HG03066 (cell line): ENCODE data around the gene C1orf198.
"Not testable (repeated sequence)": the region's sequence is repeated elsewhere in the genome, so short reads cannot be mapped to it uniquely, and the experiment has no call there.

Experiments
- ATAC-seq: cut with Tn5 transposase; IDR thresholded peaks from one replicate; pipeline ENCODE4 v1.9.1; 2021; ENCODE audit warnings: low read depth; ENCODE audit not compliant: unreplicated experiment

Gene C1orf198

GRCh38 chr1:230861970-230862595 is 6.2 kb downstream of the C1orf198 start:
- no peak for ATAC-seq

GRCh38 chr1:230861489-230861888 is 6.8 kb downstream of the C1orf198 start:
- ATAC-seq, result no peak

- ATAC-seq, result no peak
Observed at GRCh38 chr1:230860617-230861384, 7.5 kb downstream of the C1orf198 start.

GRCh38 chr1:230858918-230859729 is 9.2 kb downstream of the C1orf198 start:
- ATAC-seq, result no peak

- ATAC-seq, result no peak
Observed at GRCh38 chr1:230858236-230858820, 10.0 kb downstream of the C1orf198 start.

- ATAC-seq, result no peak
Observed at GRCh38 chr1:230857822-230858221, 10.5 kb downstream of the C1orf198 start.

GRCh38 chr1:230857077-230857476 is 11.2 kb downstream of the C1orf198 start:
- no peak for ATAC-seq

- ATAC-seq, result no peak
Observed at GRCh38 chr1:230855886-230856285, 12.4 kb downstream of the C1orf198 start.

- no peak for ATAC-seq
Observed at GRCh38 chr1:230854423-230854822, 13.9 kb downstream of the C1orf198 start.

GRCh38 chr1:230853731-230854130 is 14.6 kb downstream of the C1orf198 start:
- ATAC-seq, result no peak

- no peak for ATAC-seq
Observed at GRCh38 chr1:230852959-230853358, 15.4 kb downstream of the C1orf198 start.

- ATAC-seq, result no peak
Observed at GRCh38 chr1:230851291-230851691, 17.0 kb downstream of the C1orf198 start.

GRCh38 chr1:230850547-230850946 is 17.8 kb downstream of the C1orf198 start:
- ATAC-seq, result no peak

- no peak for ATAC-seq
Observed at GRCh38 chr1:230849451-230850224, 18.7 kb downstream of the C1orf198 start.

- ATAC-seq, result no peak
Observed at GRCh38 chr1:230848235-230848634, 20.1 kb downstream of the C1orf198 start.

GRCh38 chr1:230845184-230845583 is 23.1 kb downstream of the C1orf198 start:
- ATAC-seq, result not testable (repeated sequence)

GRCh38 chr1:230844561-230844960 is 23.8 kb downstream of the C1orf198 start:
- ATAC-seq, result no peak

- ATAC-seq, result no peak
Observed at GRCh38 chr1:230843503-230844309, 24.6 kb downstream of the C1orf198 start.

- no peak for ATAC-seq
Observed at GRCh38 chr1:230842801-230843200, 25.5 kb downstream of the C1orf198 start.
